H1 (cell line): ENCODE results near the gene PRRG4.

Experiments used
- CTCF ChIP-seq, 3 experiments: IDR thresholded peaks; 1 replicate in 2 of 3; 2 replicates in 1 of 3; pipeline versions ENCODE4 v1.5.1 to v1.6.1; 2011; ENCODE audit warnings: low read length in 3 of 3, mild to moderate bottlenecking in 3 of 3, inconsistent platforms in 2 of 3, low read depth in 1 of 3, moderate library complexity in 1 of 3; ENCODE audit not compliant: insufficient read depth in 1 of 3; ENCODE audit errors: control extremely low read depth in 1 of 3
- EZH2 ChIP-seq: fragments of 200-600 bp; sonication (generic); IDR thresholded peaks from 2 replicates; pipeline ENCODE4 v1.7.1; 2012; ENCODE audit warnings: low read depth, mild to moderate bottlenecking, moderate library complexity, low read length, inconsistent platforms; ENCODE audit not compliant: severe bottlenecking
- SIN3A ChIP-seq, 2 experiments: IDR thresholded peaks in 1 of 2; conservative IDR thresholded peaks in 1 of 2; 2 replicates each; pipeline ENCODE4 v1.6.1; 2011 to 2012; ENCODE audit warnings: low read length in 2 of 2, improper control_type of control experiment in 1 of 2, low read depth in 1 of 2, mild to moderate bottlenecking in 1 of 2

GRCh38 chr11:32790916-32791315, 38.8 kb upstream of the PRRG4 start:
- no peak for TF ChIP-seq EZH2
- no peak for TF ChIP-seq CTCF (IDR thresholded peaks at IDR 0.05; ENCODE audit: control extremely low read depth in 1 of 3, insufficient read depth in 1 of 3, low read depth in 1 of 3, low read length in 3 of 3)
- TF ChIP-seq SIN3A (conservative IDR thresholded peaks at IDR 0.05 in 1 of 2, IDR thresholded peaks at IDR 0.05 in 1 of 2; ENCODE audit: low read depth in 1 of 2, low read length in 2 of 2) = no peak
